Right lobe of liver (tissue), 4 donors: ENCODE data around the gene SLAIN2.

ENCODE experiments used
- CTCF ChIP-seq, 4 donors: fragments of 200-600 bp in 3 of 4; fragments of 450-650 bp in 1 of 4; IDR thresholded peaks; one replicate each; pipeline versions ENCODE4 v1.5.1 to v1.8.0; 2016 to 2022; ENCODE audit warnings: antibody characterized with exemption in 4 of 4, mild to moderate bottlenecking in 2 of 4
- POLR2A ChIP-seq: fragments of 450-650 bp; IDR thresholded peaks from one replicate; pipeline ENCODE4 v1.6.1; 2017; ENCODE audit warnings: antibody characterized with exemption, mild to moderate bottlenecking
- donor health status: DM: no; HTN: no; CAD: no.
- donor health status: DM: no; HTN: no; CAD: no.
- donor health status: DM: no; HTN: yes; CAD: no.

GRCh38 chr4:48470137-48470536, 128.8 kb downstream of the SLAIN2 start:
- TF ChIP-seq POLR2A (no peak), CTCF (IDR thresholded peaks at IDR 0.05) (no peak)
